SK-N-SH treated with all-trans-retinoic acid at 6 μM for 48 hours (cell line): ENCODE measurements around the gene IL17C.

ENCODE experiments used
- ARNTL ChIP-seq: fragments of 450-650 bp; formaldehyde crosslinking; IDR thresholded peaks from 2 replicates; pipeline ENCODE4 v1.5.0; 2020; ENCODE audit warnings: low read depth, mild to moderate bottlenecking, moderate library complexity, borderline replicate concordance
- ESRRG ChIP-seq: fragments of 250-450 bp; sonication (Bioruptor Pico); IDR thresholded peaks from 2 replicates; pipeline ENCODE4 v1.6.1; 2021; ENCODE audit warnings: mild to moderate bottlenecking
- GLIS3 ChIP-seq: fragments of 250-450 bp; sonication (Bioruptor Pico); IDR thresholded peaks from 2 replicates; pipeline ENCODE4 v1.5.0; 2020; ENCODE audit warnings: mild to moderate bottlenecking, moderate library complexity
- ISL1 ChIP-seq: fragments of 250-450 bp; sonication (Bioruptor Pico); IDR thresholded peaks from 2 replicates; pipeline ENCODE4 v2.1.2; 2022; ENCODE audit warnings: mild to moderate bottlenecking, moderate library complexity
- PPARA ChIP-seq: fragments of 250-450 bp; sonication (Bioruptor Pico); IDR thresholded peaks from 2 replicates; pipeline ENCODE4 v1.5.0; 2020; ENCODE audit warnings: mild to moderate bottlenecking, borderline replicate concordance
- RARB ChIP-seq: fragments of 250-450 bp; sonication (Bioruptor Pico); IDR thresholded peaks from 2 replicates; pipeline ENCODE4 v1.8.0; 2021; ENCODE audit warnings: mild to moderate bottlenecking, moderate library complexity
- SNAI2 ChIP-seq: fragments of 250-450 bp; sonication (Bioruptor Pico); IDR thresholded peaks from 2 replicates; pipeline ENCODE4 v1.5.0; 2020; ENCODE audit warnings: mild to moderate bottlenecking, moderate library complexity
- TCF4 ChIP-seq: fragments of 250-450 bp; sonication (Bioruptor Pico); IDR thresholded peaks from 2 replicates; pipeline ENCODE4 v1.8.0; 2021; ENCODE audit warnings: mild to moderate bottlenecking, moderate library complexity, borderline replicate concordance
- TOX ChIP-seq: fragments of 250-450 bp; sonication (Bioruptor Pico); IDR thresholded peaks from 2 replicates; pipeline ENCODE4 v1.8.0; 2021; ENCODE audit warnings: mild to moderate bottlenecking, moderate library complexity, borderline replicate concordance
- ZFP3 ChIP-seq: fragments of 250-450 bp; sonication (Bioruptor Pico); IDR thresholded peaks from 2 replicates; pipeline ENCODE4 v1.5.0; 2020; ENCODE audit warnings: mild to moderate bottlenecking, moderate library complexity
- ZFP30 ChIP-seq: fragments of 450-650 bp; formaldehyde crosslinking; IDR thresholded peaks from 2 replicates; pipeline ENCODE4 v1.5.0; 2022; ENCODE audit warnings: mild to moderate bottlenecking, moderate library complexity
- ZNF565 ChIP-seq: fragments of 450-650 bp; formaldehyde crosslinking; conservative IDR thresholded peaks from 2 replicates; pipeline ENCODE4 v1.5.0; 2020; ENCODE audit warnings: low read depth, mild to moderate bottlenecking, moderate library complexity
- TF ChIP-seq, protein P1 (sequence below): fragments of 250-450 bp; sonication (Bioruptor Pico); IDR thresholded peaks from 2 replicates; pipeline ENCODE4 v1.8.0; 2020; ENCODE audit warnings: mild to moderate bottlenecking, moderate library complexity, borderline replicate concordance
- TF ChIP-seq, protein P2 (sequence below): fragments of 250-450 bp; sonication (Bioruptor Pico); IDR thresholded peaks from 2 replicates; pipeline ENCODE4 v1.5.1; 2020; ENCODE audit warnings: low read depth, mild to moderate bottlenecking, moderate library complexity

DNA sequence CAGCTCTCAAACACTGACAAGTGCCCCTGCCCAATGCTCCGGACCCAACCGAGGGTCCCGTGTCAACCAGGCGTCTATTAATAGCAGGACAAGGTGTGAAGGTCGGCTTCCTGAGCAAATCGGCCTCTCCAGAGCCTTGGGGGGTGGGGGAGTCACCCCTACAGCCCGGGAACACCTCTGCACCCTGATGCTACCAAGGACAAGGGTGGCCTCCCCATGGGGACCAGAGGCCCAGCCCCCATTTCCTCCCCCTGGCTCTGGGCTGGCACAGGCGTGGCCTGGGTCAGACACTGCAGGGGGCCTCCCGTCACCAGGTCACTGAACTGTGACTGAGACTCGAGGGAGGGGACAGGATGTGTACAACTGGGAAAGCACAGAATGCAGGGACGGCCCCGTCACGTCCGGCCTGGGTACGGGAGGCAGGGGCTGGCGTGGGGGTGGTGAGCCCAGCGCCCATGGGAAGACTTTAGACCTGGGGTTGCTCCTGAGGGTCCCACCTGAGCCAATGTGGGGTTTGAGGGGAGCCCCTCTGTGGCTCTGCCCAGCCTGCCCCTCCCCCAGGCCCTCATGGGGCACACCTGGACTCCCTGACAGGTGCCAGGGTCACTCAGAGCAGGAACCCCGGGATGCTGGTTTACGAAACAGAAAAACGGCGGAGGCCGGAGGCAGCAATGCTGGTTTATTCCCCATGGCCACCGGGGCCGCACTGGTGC, 13.1 kb downstream of the IL17C start:
- TF ChIP-seq ZFP30 (CRISPR knock-in tag) (no peak), GLIS3 (CRISPR knock-in tag) (no peak), ESRRG (CRISPR knock-in tag) (no peak), ARNTL (no peak), RARB (CRISPR knock-in tag) (no peak), TCF4 (no peak), ZNF565 (no peak), TOX (no peak), SNAI2 (CRISPR knock-in tag) (no peak), ZFP3 (CRISPR knock-in tag) (no peak), PPARA (CRISPR knock-in tag) (no peak), ISL1 (CRISPR knock-in tag) (no peak)
- TF ChIP-seq, protein P1, sequence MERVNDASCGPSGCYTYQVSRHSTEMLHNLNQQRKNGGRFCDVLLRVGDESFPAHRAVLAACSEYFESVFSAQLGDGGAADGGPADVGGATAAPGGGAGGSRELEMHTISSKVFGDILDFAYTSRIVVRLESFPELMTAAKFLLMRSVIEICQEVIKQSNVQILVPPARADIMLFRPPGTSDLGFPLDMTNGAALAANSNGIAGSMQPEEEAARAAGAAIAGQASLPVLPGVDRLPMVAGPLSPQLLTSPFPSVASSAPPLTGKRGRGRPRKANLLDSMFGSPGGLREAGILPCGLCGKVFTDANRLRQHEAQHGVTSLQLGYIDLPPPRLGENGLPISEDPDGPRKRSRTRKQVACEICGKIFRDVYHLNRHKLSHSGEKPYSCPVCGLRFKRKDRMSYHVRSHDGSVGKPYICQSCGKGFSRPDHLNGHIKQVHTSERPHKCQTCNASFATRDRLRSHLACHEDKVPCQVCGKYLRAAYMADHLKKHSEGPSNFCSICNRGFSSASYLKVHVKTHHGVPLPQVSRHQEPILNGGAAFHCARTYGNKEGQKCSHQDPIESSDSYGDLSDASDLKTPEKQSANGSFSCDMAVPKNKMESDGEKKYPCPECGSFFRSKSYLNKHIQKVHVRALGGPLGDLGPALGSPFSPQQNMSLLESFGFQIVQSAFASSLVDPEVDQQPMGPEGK (CRISPR knock-in tag), result no peak
- TF ChIP-seq, protein P2, sequence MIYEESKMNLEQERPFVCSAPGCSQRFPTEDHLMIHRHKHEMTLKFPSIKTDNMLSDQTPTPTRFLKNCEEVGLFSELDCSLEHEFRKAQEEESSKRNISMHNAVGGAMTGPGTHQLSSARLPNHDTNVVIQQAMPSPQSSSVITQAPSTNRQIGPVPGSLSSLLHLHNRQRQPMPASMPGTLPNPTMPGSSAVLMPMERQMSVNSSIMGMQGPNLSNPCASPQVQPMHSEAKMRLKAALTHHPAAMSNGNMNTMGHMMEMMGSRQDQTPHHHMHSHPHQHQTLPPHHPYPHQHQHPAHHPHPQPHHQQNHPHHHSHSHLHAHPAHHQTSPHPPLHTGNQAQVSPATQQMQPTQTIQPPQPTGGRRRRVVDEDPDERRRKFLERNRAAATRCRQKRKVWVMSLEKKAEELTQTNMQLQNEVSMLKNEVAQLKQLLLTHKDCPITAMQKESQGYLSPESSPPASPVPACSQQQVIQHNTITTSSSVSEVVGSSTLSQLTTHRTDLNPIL (CRISPR knock-in tag), result no peak
